GM12878 (cell line): Measurements from ENCODE around the gene ETV3L. TPM values are rescaled to one million over a fixed set of nuclear protein-coding genes. Genes with fewer than 3 reads are reported as not detected.

Experiments used
- ATAC-seq: fragments of 200-7000 bp; cut with Tn5 transposase; 3 replicates; pipeline ENCODE4 v1.9.1; 2020; ENCODE audit warnings: mild to moderate bottlenecking, moderate library complexity
- BruUV-seq: library from RNA; stranded (reverse); fragments of 400-500 nt; replicated peaks from 2 replicates; lab custom pipeline; 2021; lab: Mats Ljungman, UMichigan
- CTCF ChIA-PET: fragments of 300-600 bp; sonication (Branson Sonifier 250); formaldehyde crosslinking; extraction: SDS; loops from one replicate; lab custom pipeline; 2021; ENCODE audit warnings: inconsistent platforms; lab: Yijun Ruan, JAX
- POLR2A ChIA-PET: fragments of 350-600 bp; formaldehyde crosslinking; extraction: SDS; loops from one replicate; lab custom pipeline; 2021; ENCODE audit warnings: inconsistent platforms; lab: Charles Lee
- RAD21 ChIA-PET: fragments of 300-600 bp; sonication (Branson Sonifier 250); formaldehyde crosslinking; loops from one replicate; lab custom pipeline; 2023; ENCODE audit warnings: antibody characterized with exemption; ENCODE audit not compliant: unreplicated experiment; lab: Charles Lee
- SMC1A ChIA-PET: fragments of 300-600 bp; sonication (Branson Sonifier 250); formaldehyde crosslinking; loops from one replicate; lab custom pipeline; 2023; ENCODE audit not compliant: unreplicated experiment, uncharacterized antibody; lab: Charles Lee
- DNase-seq: peaks from one replicate; pipeline ENCODE4 v3.0.0-alpha.2; 2011; ENCODE audit warnings: low read depth, low spot score
- FAIRE-seq: peaks from 3 replicates; lab custom pipeline; 2011; peaks lifted over from hg19 to GRCh38; lab: Jason Lieb, UNC
- H2AFZ ChIP-seq: 2 replicates; pipeline ENCODE4 v1.6.0; 2011; ENCODE audit warnings: low read depth, low read length, control low read depth; ENCODE audit not compliant: control insufficient read depth
- H3K27ac ChIP-seq: 2 replicates; pipeline ENCODE4 v1.5.1; 2011; ENCODE audit warnings: control low read depth; ENCODE audit not compliant: control insufficient read depth, insufficient read depth
- H3K27me3 ChIP-seq, 2 experiments: replicated peaks in 1 of 2; 2 replicates each; pipeline versions ENCODE4 v1.6.0 to v1.6.1; 2011; ENCODE audit warnings: low read length in 1 of 2; ENCODE audit not compliant: control insufficient read depth in 2 of 2, insufficient read depth in 2 of 2
- H3K36me3 ChIP-seq, 2 experiments: 2 replicates each; pipeline ENCODE4 v1.5.1; 2011; ENCODE audit warnings: low read length in 1 of 2; ENCODE audit not compliant: control insufficient read depth in 2 of 2, insufficient read depth in 2 of 2
- H3K4me1 ChIP-seq: 2 replicates; pipeline ENCODE4 v1.6.1; 2011; ENCODE audit warnings: mild to moderate bottlenecking, low read length, moderate library complexity, mixed read lengths; ENCODE audit not compliant: control insufficient read depth, insufficient read depth
- H3K4me2 ChIP-seq: 2 replicates; pipeline ENCODE4 v1.6.0; 2011; ENCODE audit warnings: control low read depth; ENCODE audit not compliant: control insufficient read depth, insufficient read depth
- H3K4me3 ChIP-seq: fragments of 200-600 bp; sonication (generic); 2 replicates; pipeline ENCODE4 v1.5.1; 2016
- H3K79me2 ChIP-seq: 2 replicates; pipeline ENCODE4 v1.6.0; 2011; ENCODE audit warnings: low read length; ENCODE audit not compliant: control insufficient read depth, insufficient read depth
- H3K9ac ChIP-seq: 2 replicates; pipeline ENCODE4 v1.8.0; 2011; ENCODE audit warnings: low read length, control low read depth, mixed read lengths; ENCODE audit not compliant: control insufficient read depth, insufficient read depth
- H3K9me3 ChIP-seq: replicated peaks from 3 replicates; pipeline ENCODE4 v1.5.1; 2011; ENCODE audit warnings: mild to moderate bottlenecking, low read length; ENCODE audit not compliant: control insufficient read depth, insufficient read depth
- H4K20me1 ChIP-seq: 2 replicates; pipeline ENCODE4 v1.6.0; 2011; ENCODE audit not compliant: control insufficient read depth, insufficient read depth
- BRCA1 ChIP-seq: IDR thresholded peaks from 2 replicates; pipeline ENCODE4 v1.6.1; 2011; ENCODE audit warnings: low read depth, low read length, improper control_type of control experiment
- CHD2 ChIP-seq: IDR thresholded peaks from 2 replicates; pipeline ENCODE4 v1.6.1; 2011; ENCODE audit warnings: low read depth, low read length, improper control_type of control experiment, borderline replicate concordance
- GABPA ChIP-seq: IDR thresholded peaks from 2 replicates; pipeline ENCODE4 v1.6.1; 2014; ENCODE audit warnings: antibody characterized with exemption, low read depth, mild to moderate bottlenecking, inconsistent platforms
- IKZF2 ChIP-seq, 2 experiments: fragments of 450-650 bp; IDR thresholded peaks; 2 replicates each; pipeline ENCODE4 v1.6.1; 2017; ENCODE audit warnings: mild to moderate bottlenecking in 2 of 2, moderate library complexity in 2 of 2
- MAX ChIP-seq: IDR thresholded peaks from 2 replicates; pipeline ENCODE4 v1.6.1; 2012; ENCODE audit warnings: low read depth, low read length, improper control_type of control experiment
- NBN ChIP-seq: fragments of 450-650 bp; IDR thresholded peaks from 2 replicates; pipeline ENCODE4 v1.6.1; 2016
- NFXL1 ChIP-seq: fragments of 450-650 bp; IDR thresholded peaks from 2 replicates; pipeline ENCODE4 v1.6.1; 2017; ENCODE audit warnings: antibody characterized with exemption, mild to moderate bottlenecking, borderline replicate concordance
- PAX8 ChIP-seq: fragments of 450-650 bp; IDR thresholded peaks from 2 replicates; pipeline ENCODE4 v1.6.1; 2017; ENCODE audit warnings: mild to moderate bottlenecking, moderate library complexity
- PML ChIP-seq: IDR thresholded peaks from 2 replicates; pipeline ENCODE4 v1.6.1; 2012; ENCODE audit warnings: low read length, inconsistent platforms
- YBX1 ChIP-seq: fragments of 450-650 bp; IDR thresholded peaks from 2 replicates; pipeline ENCODE4 v1.6.1; 2016; ENCODE audit warnings: antibody characterized with exemption
- ZBTB33 ChIP-seq: fragments of 450-650 bp; IDR thresholded peaks from 2 replicates; pipeline ENCODE4 v1.6.1; 2017; ENCODE audit warnings: mild to moderate bottlenecking
- ZNF274 ChIP-seq: IDR thresholded peaks from one replicate; pipeline ENCODE4 v1.8.0; 2011; ENCODE audit not compliant: insufficient read length, insufficient read depth
- ZNF687 ChIP-seq: fragments of 450-650 bp; IDR thresholded peaks from 2 replicates; pipeline ENCODE4 v1.6.1; 2017; ENCODE audit warnings: mild to moderate bottlenecking, moderate library complexity
- ZZZ3 ChIP-seq: IDR thresholded peaks from 2 replicates; pipeline ENCODE4 v1.6.1; 2011; ENCODE audit warnings: low read depth; ENCODE audit not compliant: control insufficient read depth, insufficient read length
- WGBS: methylation state at CpG from one replicate; pipeline ENCODE4 v1.1.6; 2016; ENCODE audit warnings: low lambda C conversion rate; ENCODE audit not compliant: insufficient replicate concordance, insufficient coverage; ENCODE audit errors: missing lambda C conversion rate; 5-methylcytosine and 5-hydroxymethylcytosine counted together
- in situ Hi-C: fragments of 300-500 bp; cut with MboI; formaldehyde crosslinking; loops from 9 replicates; pipeline ENCODE4 v1.14.3; 2018; ENCODE audit warnings: mixed read lengths
- intact Hi-C: fragments of 100-400 bp; cut with micrococcal nuclease; formaldehyde crosslinking; loops from one replicate; pipeline ENCODE4 v1.14.2; 2022; ENCODE audit not compliant: unreplicated experiment
- polyA plus RNA-seq, 11 experiments: library from polyadenylated mRNA; depleted of rRNA in 4 of 11; unstranded in 6 of 11; stranded (reverse) in 5 of 11; fragments of >200 nt; fragmentation: Nextera tagmentation in 4 of 11; fragmentation: Illumina TruSeq in 1 of 11; extraction: Ambion mirVana in 4 of 11; extraction: Trizol in 1 of 11; gene quantifications; 1 replicate in 1 of 11; 2 replicates in 10 of 11; pipeline versions ENCODE4 v1.2.1 to v1.2.3, GENCODE V29; 2011 to 2016; ENCODE audit warnings: inconsistent platforms in 2 of 11, missing spikeins in 2 of 11, low read depth in 1 of 11
- total RNA-seq, 4 experiments: library from RNA; depleted of rRNA in 3 of 4; stranded (reverse); fragments of >200 nt in 3 of 4; fragmentation: Illumina TruSeq in 1 of 4; extraction: Trizol in 1 of 4; gene quantifications; 2 replicates each; pipeline versions ENCODE4 v1.2.1 to v1.2.3, GENCODE V29; 2013 to 2021

The ETV3L gene
- total and polyA plus RNA-seq, 10 of the 15 experiments (the other 5 are each of a cell fraction or from before 2014, with no cell fraction given), result 0.03 to 1.3 (median 0.44) TPM

GRCh38 chr1:157114183-157115121 is 14.8 kb upstream of the ETV3L start:
- ChIA-PET SMC1A (no interaction called here), POLR2A (interaction anchor here (1.7 kb wide), 1 partner anchor 33 kb away, joined by 4 read pairs; no protein-coding TSS in a partner anchor), RAD21 (no interaction called here), CTCF (interaction anchor here (1.6 to 2.1 kb wide), 2 partner anchors 25 to 40 kb away, joined by 4 to 7 read pairs; no protein-coding TSS in a partner anchor)
- 46% methylated on average over 18 of the region's 18 CpGs for WGBS
- H3K36me3 ChIP-seq, result no peaks in the 10 kb centered on the region
- H3K9me3 ChIP-seq, result no peaks in the 10 kb centered on the region
- DNase-seq, result no peak
- in situ Hi-C loops, result no loop called here
- no TSS peak for BruUV-seq
- no peak for TF ChIP-seq PAX8
- no peak for TF ChIP-seq IKZF2 (IDR thresholded peaks at IDR 0.05)
- TF ChIP-seq ZNF687, result no peak
- no peak for TF ChIP-seq PML
- TF ChIP-seq NFXL1, result no peak
- no peak for TF ChIP-seq ZNF274
- TF ChIP-seq YBX1, result no peak
- TF ChIP-seq MAX, result no peak
- TF ChIP-seq ZBTB33, result no peak
- no peak for TF ChIP-seq GABPA
- no peak for TF ChIP-seq ZZZ3
- no peak for TF ChIP-seq BRCA1
- TF ChIP-seq NBN, result no peak
- no peak for TF ChIP-seq CHD2
- no peaks in the 10 kb centered on the region for H4K20me1 ChIP-seq
- H3K27ac ChIP-seq, result no peak overlapping the region
- H3K4me1 ChIP-seq, result peaks cover 18% of the 10 kb centered on the region
- H3K9ac ChIP-seq, result no peak overlapping the region
- no peak for ATAC-seq
- 0 out of 4 replicates have a peak, but pooled peaks cover 0 to 2% of the 10 kb centered on the region in 2 experiments for H3K27me3 ChIP-seq
- no peak overlapping the region for H3K4me3 ChIP-seq
- H3K79me2 ChIP-seq, result no peaks in the 10 kb centered on the region
- H2AFZ ChIP-seq, result no peak overlapping the region
- no peak for FAIRE-seq
- H3K4me2 ChIP-seq, result no peak overlapping the region
- intact Hi-C loops, result no loop called here
